Measurements from ENCODE around the gene RNF208. TPM values are rescaled to one million over a fixed set of nuclear protein-coding genes. Genes with fewer than 3 reads are reported as not detected.

Gene RNF208
- polyA plus RNA-seq, 1 of the 3 experiments (the other 2 are of a cell fraction) = 2.7 TPM

- TF ChIP-seq USF2 (IDR thresholded peaks at IDR 0.05; ENCODE audit: borderline replicate concordance, low read depth, low read length) = no peak
Observed at GRCh38 chr9:137175345-137175961, 46.6 kb downstream of the RNF208 start (continued).

- Histone ChIP-seq H3K4me3 (ENCODE audit: low read depth in 2 of 2, low read length in 1 of 2) (no peak overlapping the region), H3K79me2 (ENCODE audit: insufficient read depth) (no peaks in the 10 kb centered on the region), H3K9me2 (no peaks in the 10 kb centered on the region), H3F3A (replicated peaks; ENCODE audit: insufficient read depth) (no peaks in the 10 kb centered on the region), H3K27me3 (ENCODE audit: insufficient read depth) (0 out of 2 replicates have a peak, but pooled peaks cover 8% of the 10 kb centered on the region), H3K36me3 (replicated peaks in 1 of 2; ENCODE audit: control insufficient read depth in 1 of 2, insufficient read depth in 2 of 2, low read length in 1 of 2) (peaks cover 0 to 13% of the 10 kb centered on the region in 2 experiments), H3K4me1 (ENCODE audit: control insufficient read depth in 1 of 2, insufficient read depth in 2 of 2, low read depth in 1 of 2, low read length in 1 of 2) (peaks cover 0 to 19% of the 10 kb centered on the region in 2 experiments; a peak in 1 of 4 replicates), H3K9ac (no peak overlapping the region), H4K20me1 (ENCODE audit: insufficient read depth) (no peaks in the 10 kb centered on the region), H3K4me2 (no peak overlapping the region), H3K9me3 (no peaks in the 10 kb centered on the region), H2AFZ (ENCODE audit: low read depth) (no peak overlapping the region), H3K27ac (ENCODE audit: low read depth in 2 of 2, low read length in 1 of 2) (no peak overlapping the region)
- DNase-seq = no peak
- CTCF ChIA-PET = interaction anchor here (0.6 to 5.0 kb wide), 4 partner anchors 13 to 88 kb away, joined by 3 to 24 read pairs (median 7); partner anchors contain the start of genes ANAPC2, MAN1B1 and SSNA1
- POLR2A ChIA-PET = no interaction called here
- WGBS (ENCODE audit: low lambda C conversion rate) = 97% methylated on average over 13 of the region's 34 CpGs
- TF ChIP-seq ZBTB33 (IDR thresholded peaks at IDR 0.05; ENCODE audit: borderline replicate concordance, low read depth) (no peak), POLR2AphosphoS5 (IDR thresholded peaks at IDR 0.05; ENCODE audit: low read depth, low read length) (no peak), RAD21 (IDR thresholded peaks at IDR 0.05; ENCODE audit: low read length) (no peak), RXRA (IDR thresholded peaks at IDR 0.05; ENCODE audit: borderline replicate concordance, low read depth) (no peak), USF1 (IDR thresholded peaks at IDR 0.05; ENCODE audit: borderline replicate concordance, low read depth) (no peak), GABPA (IDR thresholded peaks at IDR 0.05; ENCODE audit: low read depth) (no peak), NFIC (IDR thresholded peaks at IDR 0.05; ENCODE audit: borderline replicate concordance) (no peak), RFX5 (IDR thresholded peaks at IDR 0.05; ENCODE audit: low read length) (no peak), CHD2 (IDR thresholded peaks at IDR 0.05; ENCODE audit: low read length, partially characterized antibody) (no peak)
Observed at GRCh38 chr9:137174722-137175293, 47.2 kb downstream of the RNF208 start.

Data from SK-N-SH (cell line).